GM19468 (cell line): ENCODE measurements around the gene EPHA6.
A peak's percentile ranks its signal among the peaks of the same experiment; 100 is the strongest.

ENCODE experiments used
- ATAC-seq: cut with Tn5 transposase; IDR thresholded peaks from one replicate; pipeline ENCODE4 v1.9.1; 2021; ENCODE audit warnings: mild to moderate bottlenecking, moderate library complexity, moderate number of reproducible peaks; ENCODE audit not compliant: unreplicated experiment; ENCODE audit errors: extremely low read depth

The EPHA6 gene

DNA sequence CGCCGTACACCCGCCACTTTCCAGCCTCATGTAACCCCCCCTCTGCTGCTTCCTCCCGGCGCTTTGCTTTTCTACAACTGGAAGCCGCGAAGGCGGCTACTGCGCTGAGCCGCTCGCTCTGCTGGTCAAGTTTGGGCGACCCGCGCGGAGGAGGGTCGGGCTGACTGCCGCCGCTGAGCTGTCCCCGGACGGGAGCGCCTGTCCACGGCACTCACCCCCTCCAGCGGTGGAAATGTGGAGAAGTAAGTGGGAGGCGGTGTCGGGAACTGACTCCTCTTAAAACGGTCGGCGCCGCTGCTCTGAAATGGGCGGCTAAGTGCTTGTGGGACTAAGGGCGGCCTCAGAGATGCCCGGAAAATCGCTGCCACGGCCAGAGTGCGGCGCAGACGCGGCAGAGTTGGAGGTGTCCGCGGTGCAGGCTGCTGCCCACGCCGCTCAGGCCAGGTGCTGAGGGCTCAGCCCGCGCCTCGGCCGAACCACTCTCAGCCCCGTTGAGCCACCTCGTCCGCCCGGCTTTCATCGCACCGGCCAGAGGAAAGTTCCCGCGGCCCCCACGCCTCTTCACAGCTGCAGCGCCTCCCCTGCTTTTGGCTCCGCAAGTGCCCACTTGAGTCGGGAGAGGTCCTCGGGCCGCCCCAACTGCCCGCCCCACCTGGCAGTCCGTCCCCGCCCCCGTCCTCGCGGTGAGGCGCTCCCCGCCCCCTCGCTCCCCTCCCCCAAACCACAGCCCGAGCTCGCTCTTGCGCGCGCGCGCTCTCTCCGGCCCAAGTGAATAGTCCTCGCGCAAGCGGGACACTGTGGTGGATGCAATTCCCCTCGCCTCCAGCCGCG, at the start of gene EPHA6:
EPHA6 (plus strand) TSS at position 775 of the 831 bp plus-strand sequence.
- ATAC-seq: peak; percentile 5

- no peak for ATAC-seq
Observed at GRCh38 chr3:96776818-96777217, 37.6 kb upstream of the EPHA6 start.

GRCh38 chr3:96779810-96780209, 34.6 kb upstream of the EPHA6 start:
- ATAC-seq: no peak

GRCh38 chr3:96796101-96796500, 18.3 kb upstream of the EPHA6 start:
- no peak for ATAC-seq

DNA sequence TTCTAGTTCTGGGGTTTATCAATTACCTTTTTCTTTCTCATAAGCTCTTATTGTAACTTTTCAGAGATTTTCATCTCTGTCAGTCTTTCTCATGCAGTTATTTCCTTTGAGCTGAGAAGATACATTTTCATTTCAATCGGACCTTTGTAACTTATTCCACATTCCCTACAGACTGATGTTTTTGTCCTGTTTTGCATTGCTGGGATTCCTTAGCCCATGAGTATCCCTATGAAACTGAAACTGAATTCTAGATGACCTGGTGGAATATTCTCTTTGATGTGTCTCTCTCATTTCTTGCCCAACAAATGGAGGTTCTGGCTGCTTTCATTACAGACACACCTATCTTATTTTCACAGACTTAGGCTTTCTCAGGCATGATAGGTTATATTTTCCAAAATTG, 10.5 kb upstream of the EPHA6 start:
- no peak for ATAC-seq

GRCh38 chr3:96806341-96806740, 8.1 kb upstream of the EPHA6 start:
- ATAC-seq: no peak

- ATAC-seq: peak; percentile 96
Observed at GRCh38 chr3:96813134-96813819, 1.1 kb upstream of the EPHA6 start.

GRCh38 chr3:96814651-96815567, 515 bp downstream of the EPHA6 start:
- no peak for ATAC-seq

DNA sequence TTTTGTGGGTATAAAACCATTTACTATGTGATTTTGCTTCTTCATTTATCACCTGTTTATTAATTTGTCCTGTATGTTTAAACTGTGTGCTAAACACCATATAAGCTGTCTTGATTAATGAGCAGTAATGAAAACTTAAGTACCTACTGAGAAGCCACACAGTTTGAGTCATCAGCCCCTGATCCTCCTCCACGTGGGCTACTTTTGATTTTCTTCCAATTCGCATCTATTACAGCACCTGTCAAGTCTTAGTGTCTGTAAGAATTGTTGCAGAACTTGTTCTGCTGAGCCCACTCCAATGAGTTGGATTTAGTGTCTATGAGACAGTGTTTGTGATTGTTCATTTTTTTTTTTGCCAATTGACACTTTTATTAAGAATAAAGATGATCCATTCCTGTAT, 16.8 kb downstream of the EPHA6 start:
- no peak for ATAC-seq

- ATAC-seq: no peak
Observed at GRCh38 chr3:96833301-96833700, 18.9 kb downstream of the EPHA6 start.

GRCh38 chr3:96836153-96836915, 21.9 kb downstream of the EPHA6 start:
- no peak for ATAC-seq

DNA sequence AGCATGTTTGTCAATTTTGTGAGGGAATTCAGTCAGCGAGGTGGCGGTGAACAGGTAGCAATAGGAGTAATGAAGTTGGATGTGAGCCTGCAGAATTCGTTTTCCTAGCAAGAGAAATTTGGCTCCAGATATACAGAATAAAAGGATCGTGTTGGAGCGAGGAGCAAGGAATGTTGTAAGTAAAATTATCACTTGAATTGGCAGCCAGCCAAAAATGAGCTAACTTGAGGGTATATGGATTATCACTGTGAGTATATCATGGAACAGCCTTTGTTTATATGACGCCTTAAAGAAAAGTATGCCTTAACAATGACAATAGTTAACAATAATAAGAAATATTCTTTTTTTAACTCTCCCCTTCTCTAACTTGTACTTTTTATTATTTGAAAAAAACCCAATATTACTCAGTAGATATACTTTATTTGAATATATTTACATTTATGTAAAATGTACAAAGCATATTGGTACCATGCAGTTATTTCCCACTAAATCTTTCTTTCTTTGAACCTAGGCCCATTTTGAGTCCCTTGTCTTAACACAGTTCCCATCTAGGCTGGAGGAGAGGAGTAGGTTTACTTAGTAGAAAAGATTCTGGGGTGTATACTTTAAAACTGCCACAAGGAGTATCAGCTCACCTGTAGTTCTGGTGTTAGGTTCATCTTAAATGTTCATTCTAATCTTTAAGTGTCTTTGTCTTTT, 29.3 kb downstream of the EPHA6 start:
- ATAC-seq: no peak

DNA sequence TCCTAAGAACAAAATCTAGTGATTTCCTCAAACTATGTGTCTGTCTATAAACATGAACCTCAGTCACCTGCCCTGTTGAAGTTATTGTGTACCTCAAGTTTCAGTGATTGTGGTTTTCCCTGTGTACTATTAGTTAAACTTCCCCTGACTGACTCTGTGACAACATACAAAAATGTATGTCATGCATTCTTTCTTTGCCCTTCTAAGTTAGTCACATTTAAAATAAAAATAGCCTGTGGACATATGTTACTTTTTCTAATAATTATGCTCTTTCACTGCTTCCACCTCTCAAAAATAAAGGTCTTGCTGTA, 29.8 kb downstream of the EPHA6 start:
- no peak for ATAC-seq

- no peak for ATAC-seq
Observed at GRCh38 chr3:96852849-96853248, 38.5 kb downstream of the EPHA6 start.

GRCh38 chr3:96860882-96861281, 46.5 kb downstream of the EPHA6 start:
- no peak for ATAC-seq

DNA sequence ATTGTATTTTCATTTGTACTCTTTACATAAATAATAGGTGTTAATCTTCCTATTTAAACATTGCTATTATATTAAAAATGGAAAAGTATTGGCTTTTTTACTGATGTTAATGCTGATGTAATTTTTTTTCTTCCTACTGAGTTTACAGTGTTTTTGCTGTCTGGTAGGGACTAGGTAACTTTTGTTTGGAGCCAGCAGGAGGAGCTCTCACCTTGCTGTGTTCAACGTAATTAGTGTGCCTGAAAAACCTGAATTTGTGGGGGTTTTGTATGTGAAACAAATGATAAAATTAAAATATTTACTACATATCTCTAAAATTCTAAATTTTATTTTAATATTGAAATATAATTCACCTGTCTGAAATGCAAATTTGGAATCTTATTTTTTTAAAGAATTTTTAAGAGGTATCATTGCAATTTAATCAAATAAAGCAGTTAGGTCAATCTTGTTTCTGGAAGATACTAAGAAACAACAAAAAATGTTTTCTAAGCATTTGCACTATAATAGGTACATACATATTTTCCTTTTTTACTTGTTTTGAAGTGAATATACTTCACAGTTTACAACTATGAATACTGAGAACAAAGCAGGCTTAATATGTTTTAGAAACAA, 48.8 kb downstream of the EPHA6 start:
- no peak for ATAC-seq

- no peak for ATAC-seq
Observed at GRCh38 chr3:96865605-96866004, 51.2 kb downstream of the EPHA6 start.

DNA sequence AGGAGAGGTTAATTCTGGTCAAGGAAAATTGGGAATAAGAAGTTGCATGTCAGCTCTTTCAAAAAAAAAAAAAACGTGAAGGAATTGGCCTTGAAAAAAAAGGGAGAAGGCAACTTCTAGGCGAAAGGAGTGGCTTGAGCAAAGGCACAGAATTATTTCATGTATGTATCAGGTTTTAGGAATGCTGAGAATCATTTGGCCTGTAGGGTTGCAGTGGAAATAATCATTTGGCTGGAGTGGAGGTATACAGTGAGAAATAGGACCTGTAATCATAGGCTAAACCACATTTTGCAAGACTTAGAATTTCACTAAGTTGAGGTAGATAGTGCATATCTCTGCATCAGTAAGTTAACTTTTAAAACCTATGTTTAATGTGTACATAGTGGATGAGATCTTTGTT, 54.9 kb downstream of the EPHA6 start:
- no peak for ATAC-seq

DNA sequence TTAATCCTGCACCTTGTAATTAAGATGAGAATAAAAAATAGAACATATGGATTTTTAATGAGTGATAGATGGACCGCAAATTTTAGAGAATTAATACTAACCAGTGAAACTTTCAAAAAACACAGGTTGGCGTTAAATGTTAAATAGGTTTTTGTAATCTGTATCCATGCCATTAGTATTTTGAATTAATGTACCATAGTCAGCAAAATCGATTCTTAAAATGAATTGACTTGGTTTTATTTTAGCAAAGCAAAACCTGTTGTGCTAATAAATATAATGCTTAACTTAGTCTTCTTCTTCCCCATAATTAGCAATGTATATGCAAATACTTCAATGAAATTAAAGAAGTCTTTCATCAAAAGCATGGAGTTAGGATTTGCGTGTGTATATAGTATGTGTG, 63.1 kb downstream of the EPHA6 start:
- no peak for ATAC-seq
